ENCODE data around the gene IPO9.
"Not testable (repeated sequence)": the region's sequence is repeated elsewhere in the genome, so short reads cannot be mapped to it uniquely, and the experiment has no call there.

The IPO9 gene

GRCh38 chr1:201848230-201848629, 19.3 kb downstream of the IPO9 start:
- DNase-seq (ENCODE audit: low read depth) = no peak

GRCh38 chr1:201849372-201850052, 20.6 kb downstream of the IPO9 start:
- DNase-seq (ENCODE audit: low read depth) = no peak

- peak; percentile 97 for DNase-seq (ENCODE audit: low read depth)
Observed at GRCh38 chr1:201850053-201850397, 21.1 kb downstream of the IPO9 start.

GRCh38 chr1:201851949-201852348, 23.0 kb downstream of the IPO9 start:
- DNase-seq (ENCODE audit: low read depth) = no peak

GRCh38 chr1:201856722-201857121, 27.8 kb downstream of the IPO9 start:
- DNase-seq (ENCODE audit: low read depth) = not testable (repeated sequence)

GRCh38 chr1:201859424-201859823, 30.5 kb downstream of the IPO9 start:
- DNase-seq (ENCODE audit: low read depth) = no peak

GRCh38 chr1:201861448-201861847, 32.5 kb downstream of the IPO9 start:
- DNase-seq (ENCODE audit: low read depth) = no peak

GRCh38 chr1:201870397-201870796, 41.4 kb downstream of the IPO9 start:
- peak; percentile 81 for DNase-seq (ENCODE audit: low read depth)

GRCh38 chr1:201874672-201875071, 45.7 kb downstream of the IPO9 start:
- no peak for DNase-seq (ENCODE audit: low read depth)

- DNase-seq (ENCODE audit: low read depth) = peak; percentile 45
Observed at GRCh38 chr1:201876148-201876818, 47.3 kb downstream of the IPO9 start.

GRCh38 chr1:201877877-201878401, 49.0 kb downstream of the IPO9 start:
- peak; percentile 71 for DNase-seq (ENCODE audit: low read depth)

- DNase-seq (ENCODE audit: low read depth) = no peak
Observed at GRCh38 chr1:201880928-201881571, 52.1 kb downstream of the IPO9 start.

GRCh38 chr1:201881617-201882016, 52.7 kb downstream of the IPO9 start:
- no peak for DNase-seq (ENCODE audit: low read depth)

- peak; percentile 92 for DNase-seq (ENCODE audit: low read depth)
Observed at GRCh38 chr1:201882665-201883132, 53.7 kb downstream of the IPO9 start.

GRCh38 chr1:201883266-201883665, 54.3 kb downstream of the IPO9 start:
- DNase-seq (ENCODE audit: low read depth) = no peak

- DNase-seq (ENCODE audit: low read depth) = peak; percentile 60
Observed at GRCh38 chr1:201883786-201884185, 54.8 kb downstream of the IPO9 start.

- DNase-seq (ENCODE audit: low read depth) = no peak
Observed at GRCh38 chr1:201884425-201884824, 55.5 kb downstream of the IPO9 start.

GRCh38 chr1:201885531-201886075, 56.6 kb downstream of the IPO9 start:
- peak; percentile 75 for DNase-seq (ENCODE audit: low read depth)

GRCh38 chr1:201886103-201886885, 57.3 kb downstream of the IPO9 start:
- DNase-seq (ENCODE audit: low read depth) = peak; percentile 21

- peak; percentile 19 for DNase-seq (ENCODE audit: low read depth)
Observed at GRCh38 chr1:201887116-201887866, 58.3 kb downstream of the IPO9 start.

All from EH (cell line).